GM23248 (cell line): ENCODE measurements around the gene PLA2G10. TPM values are rescaled to one million over a fixed set of nuclear protein-coding genes. Genes with fewer than 3 reads are reported as not detected.
"Not testable (repeated sequence)": the region's sequence is repeated elsewhere in the genome, so short reads cannot be mapped to it uniquely, and the experiment has no call there.

ENCODE experiments used
- DNase-seq: peaks from one replicate; pipeline ENCODE4 v3.0.0-alpha.2; 2015
- H2AFZ ChIP-seq: fragments of 200-600 bp; sonication (generic); 2 replicates; pipeline ENCODE4 v1.6.1; 2016; ENCODE audit warnings: antibody characterized with exemption
- H3F3A ChIP-seq: fragments of 200-600 bp; sonication (generic); 2 replicates; pipeline ENCODE4 v1.6.1; 2016; ENCODE audit warnings: mild to moderate bottlenecking, antibody characterized with exemption, mixed run types; ENCODE audit not compliant: insufficient read depth
- H3K27ac ChIP-seq: fragments of 200-600 bp; sonication (generic); 2 replicates; pipeline ENCODE4 v1.5.1; 2016; ENCODE audit warnings: mild to moderate bottlenecking
- H3K27me3 ChIP-seq: fragments of 200-600 bp; sonication (generic); replicated peaks from 2 replicates; pipeline ENCODE4 v1.6.1; 2016; ENCODE audit warnings: mild to moderate bottlenecking; ENCODE audit not compliant: insufficient read depth
- H3K36me3 ChIP-seq: fragments of 200-600 bp; sonication (generic); 2 replicates; pipeline ENCODE4 v1.6.1; 2016; ENCODE audit warnings: low read depth, mild to moderate bottlenecking
- H3K4me1 ChIP-seq: fragments of 200-600 bp; sonication (generic); 2 replicates; pipeline ENCODE4 v1.6.1; 2016; ENCODE audit warnings: mild to moderate bottlenecking; ENCODE audit not compliant: insufficient read depth
- H3K4me2 ChIP-seq: fragments of 200-600 bp; sonication (generic); one replicate; pipeline ENCODE4 v1.6.1; 2016; ENCODE audit warnings: mild to moderate bottlenecking; ENCODE audit not compliant: unreplicated experiment
- H3K4me3 ChIP-seq: fragments of 200-600 bp; sonication (generic); 2 replicates; pipeline ENCODE4 v1.5.1; 2016; ENCODE audit warnings: mild to moderate bottlenecking
- H3K79me2 ChIP-seq: fragments of 200-600 bp; sonication (generic); 2 replicates; pipeline ENCODE4 v1.6.1; 2016; ENCODE audit warnings: mild to moderate bottlenecking; ENCODE audit not compliant: insufficient read depth
- H3K9ac ChIP-seq: fragments of 200-600 bp; sonication (generic); 2 replicates; pipeline ENCODE4 v1.6.1; 2016; ENCODE audit warnings: mild to moderate bottlenecking
- H3K9me2 ChIP-seq: fragments of 200-600 bp; sonication (generic); 2 replicates; pipeline ENCODE4 v1.6.1; 2016; ENCODE audit warnings: mixed run types, mild to moderate bottlenecking, moderate library complexity; ENCODE audit not compliant: insufficient read depth
- H3K9me3 ChIP-seq: fragments of 200-600 bp; sonication (generic); one replicate; pipeline ENCODE4 v1.6.1; 2017; ENCODE audit warnings: low read depth
- H4K20me1 ChIP-seq: fragments of 200-600 bp; sonication (generic); 2 replicates; pipeline ENCODE4 v1.6.0; 2016; ENCODE audit not compliant: insufficient read depth
- EZH2 ChIP-seq: fragments of 200-600 bp; sonication (generic); IDR thresholded peaks from 2 replicates; pipeline ENCODE4 v1.6.1; 2018; ENCODE audit warnings: antibody characterized with exemption, mild to moderate bottlenecking; ENCODE audit not compliant: insufficient read depth, poor library complexity, severe bottlenecking
- EZH2phosphoT487 ChIP-seq: fragments of 200-600 bp; sonication (generic); IDR thresholded peaks from 2 replicates; pipeline ENCODE4 v1.6.1; 2018; ENCODE audit warnings: antibody characterized with exemption, moderate library complexity, mild to moderate bottlenecking, low read depth; ENCODE audit not compliant: insufficient read depth
- WGBS, 2 experiments: methylation state at CpG; one replicate each; pipeline ENCODE4 v1.1.6; 2015 to 2017; ENCODE audit warnings: low lambda C conversion rate in 2 of 2, low coverage in 1 of 2; ENCODE audit errors: missing lambda C conversion rate in 2 of 2; 5-methylcytosine and 5-hydroxymethylcytosine counted together
- in situ Hi-C: fragments of 300-500 bp; cut with MboI; formaldehyde crosslinking; loops from 2 replicates; pipeline ENCODE4 v1.15.0; 2020
- polyA plus RNA-seq: library from polyadenylated mRNA; unstranded; fragments of >200 nt; fragmentation: Nextera tagmentation; extraction: Ambion mirVana; gene quantifications from 2 replicates; pipeline ENCODE4 v1.2.1, GENCODE V29; 2016
- total RNA-seq: library from RNA; depleted of rRNA; stranded (reverse); fragments of >200 nt; shearing (Covaris generic); gene quantifications from 2 replicates; pipeline ENCODE4 v1.2.3, GENCODE V29; 2014

PLA2G10 gene
- total and polyA plus RNA-seq, 2 experiments from 2014 or later: not detected

GRCh38 chr16:14634389-14634725, 59.8 kb downstream of the PLA2G10 start:
- peaks cover 19% of the 10 kb centered on the region for H3K4me1 ChIP-seq
- TF ChIP-seq EZH2 (no peak), EZH2phosphoT487 (no peak)
- DNase-seq: no peak
- H3K36me3 ChIP-seq: 0 out of 2 replicates have a peak, but pooled peaks cover 8% of the 10 kb centered on the region
- no peaks in the 10 kb centered on the region for H3K9me3 ChIP-seq
- no peaks in the 10 kb centered on the region for H3K9me2 ChIP-seq
- peaks cover 4% of the 10 kb centered on the region; the same call in 1 of the 2 replicates for H3F3A ChIP-seq
- no peaks in the 10 kb centered on the region for H3K27me3 ChIP-seq
- H3K4me2 ChIP-seq: peak overlapping the region; percentile 98
- H2AFZ ChIP-seq: no peak overlapping the region
- peaks cover 15% of the 10 kb centered on the region; the same call in 1 of the 2 replicates for H4K20me1 ChIP-seq
- H3K4me3 ChIP-seq: peak overlapping the region; percentile 95
- 0 out of 2 replicates have a peak overlapping the region, but pooled peaks have one; percentile 88 for H3K27ac ChIP-seq
- WGBS, 2 experiments: 65 to 71% methylated on average over 7 of the region's 7 CpGs
- H3K79me2 ChIP-seq: peaks cover 81% of the 10 kb centered on the region
- H3K9ac ChIP-seq: peak overlapping the region; percentile 97
- in situ Hi-C loops: no loop called here

GRCh38 chr16:14632693-14633569, 61.2 kb downstream of the PLA2G10 start, which contains the start of gene BFAR:
BFAR (plus strand) TSS chr16:14632951; CDS start chr16:14644347, 11,396 bp downstream.
- Histone ChIP-seq H3K27ac (peak within 1 kb of the TSS; percentile 88), H3K4me2 (peak within 1 kb of the TSS; percentile 98), H3K79me2 (peaks cover 81% of the 10 kb centered on the region), H3F3A (peaks cover 4% of the 10 kb centered on the region; the same call in 1 of the 2 replicates), H3K9me2 (no peaks in the 10 kb centered on the region), H3K9ac (peak within 1 kb of the TSS; percentile 97), H3K27me3 (no peaks in the 10 kb centered on the region), H3K9me3 (no peaks in the 10 kb centered on the region), H3K4me3 (peak within 1 kb of the TSS; percentile 95), H4K20me1 (peaks cover 15% of the 10 kb centered on the region; the same call in 1 of the 2 replicates), H3K36me3 (no peaks in the 10 kb centered on the region; the same call in 1 of the 2 replicates), H2AFZ (peak within 1 kb of the TSS; percentile 86), H3K4me1 (peaks cover 28% of the 10 kb centered on the region)
- WGBS, 2 experiments: 0 to 1% methylated on average over 67 of the region's 69 CpGs
- in situ Hi-C loops: no loop called here
- TF ChIP-seq EZH2phosphoT487 (no peak), EZH2 (no peak)
- peak; percentile 97 for DNase-seq

GRCh38 chr16:14630620-14631330, 63.3 kb downstream of the PLA2G10 start:
- peaks cover 16% of the 10 kb centered on the region for H3K36me3 ChIP-seq
- H3K27me3 ChIP-seq, DNase-seq, H3K9me2 ChIP-seq, H3K9me3 ChIP-seq, H3F3A ChIP-seq, in situ Hi-C loops: not testable (repeated sequence)
- peak overlapping the region; percentile 89 for H3K4me3 ChIP-seq
- peak overlapping the region; percentile 96 for H3K9ac ChIP-seq
- H3K4me1 ChIP-seq: peaks cover 28% of the 10 kb centered on the region
- H3K4me2 ChIP-seq: peak overlapping the region; percentile 60
- WGBS, 2 experiments: 69 to 78% methylated on average over 26 to 29 of the region's 29 CpGs
- H3K79me2 ChIP-seq: peaks cover 61% of the 10 kb centered on the region
- H2AFZ ChIP-seq: peak overlapping the region; percentile 93
- peak overlapping the region; percentile 76 for H3K27ac ChIP-seq
- H4K20me1 ChIP-seq: peaks cover 10% of the 10 kb centered on the region; the same call in 1 of the 2 replicates

- H4K20me1 ChIP-seq: peaks cover 10% of the 10 kb centered on the region; the same call in 1 of the 2 replicates
- peak within 1 kb of the TSS; percentile 96 for H3K9ac ChIP-seq
- no peaks in the 10 kb centered on the region for H3K27me3 ChIP-seq
- H3K9me2 ChIP-seq: no peaks in the 10 kb centered on the region
- H3K4me2 ChIP-seq: peak within 1 kb of the TSS; percentile 94
- no peaks in the 10 kb centered on the region for H3K9me3 ChIP-seq
- in situ Hi-C loops: no loop called here
- H3K36me3 ChIP-seq: peaks cover 16% of the 10 kb centered on the region
- TF ChIP-seq EZH2 (no peak), EZH2phosphoT487 (no peak)
- DNase-seq: peak; percentile 99
- H3K79me2 ChIP-seq: peaks cover 54% of the 10 kb centered on the region
- H3F3A ChIP-seq: peaks cover 4% of the 10 kb centered on the region; the same call in 1 of the 2 replicates
- peak within 1 kb of the TSS; percentile 93 for H2AFZ ChIP-seq
- peak within 1 kb of the TSS; percentile 76 for H3K27ac ChIP-seq
- WGBS, 2 experiments: 1% methylated on average over 30 to 46 of the region's 51 CpGs
- H3K4me3 ChIP-seq: peak within 1 kb of the TSS; percentile 89
- H3K4me1 ChIP-seq: peaks cover 28% of the 10 kb centered on the region
Observed at GRCh38 chr16:14629919-14630619, 64.0 kb downstream of the PLA2G10 start, which contains the start of gene PARN. PARN (minus strand) TSS chr16:14630260; CDS start chr16:14630125, 135 bp downstream.
